Spleen (tissue), 11 donors: ENCODE measurements around the gene CDK14. TPM values are rescaled to one million over a fixed set of nuclear protein-coding genes. Genes with fewer than 3 reads are reported as not detected.

ENCODE experiments used
- DNase-seq: peaks from one replicate; pipeline ENCODE4 v3.0.0-alpha.2; 2020
- H3K27ac ChIP-seq, 8 donors: fragments of 200-600 bp; sonication (generic) in 7 of 8; 1 replicate in 4 of 8; 2 replicates in 4 of 8; pipeline versions ENCODE4 v1.5.0 to v1.8.0; 2016 to 2021; ENCODE audit warnings: inconsistent platforms in 4 of 8, mild to moderate bottlenecking in 4 of 8, moderate library complexity in 1 of 8
- H3K27me3 ChIP-seq, 7 donors: fragments of 200-600 bp; sonication (generic) in 6 of 7; replicated peaks in 1 of 7; 1 replicate in 4 of 7; 2 replicates in 3 of 7; pipeline versions ENCODE4 v1.5.0 to v1.8.0; 2016 to 2021; ENCODE audit warnings: inconsistent platforms in 3 of 7, mild to moderate bottlenecking in 1 of 7
- H3K36me3 ChIP-seq, 6 donors: fragments of 200-600 bp; sonication (generic) in 5 of 6; 1 replicate in 4 of 6; 2 replicates in 2 of 6; pipeline versions ENCODE4 v1.5.0 to v1.8.0; 2016 to 2021; ENCODE audit warnings: inconsistent platforms in 2 of 6
- H3K4me1 ChIP-seq, 6 donors: fragments of 200-600 bp; sonication (generic) in 5 of 6; 1 replicate in 3 of 6; 2 replicates in 3 of 6; pipeline versions ENCODE4 v1.5.0 to v1.8.0; 2016 to 2021; ENCODE audit warnings: inconsistent platforms in 3 of 6
- H3K4me3 ChIP-seq, 8 donors: fragments of 200-600 bp; sonication (generic) in 7 of 8; 1 replicate in 4 of 8; 2 replicates in 4 of 8; pipeline versions ENCODE4 v1.5.0 to v1.8.0; 2016 to 2021; ENCODE audit warnings: inconsistent platforms in 4 of 8, mild to moderate bottlenecking in 4 of 8, moderate library complexity in 2 of 8
- H3K9me3 ChIP-seq, 8 donors: fragments of 200-600 bp; sonication (generic) in 7 of 8; 1 replicate in 4 of 8; 2 replicates in 4 of 8; pipeline versions ENCODE4 v1.5.0 to v1.8.0; 2016 to 2021; ENCODE audit warnings: inconsistent platforms in 4 of 8
- CTCF ChIP-seq, 11 experiments: fragments of 200-600 bp in 7 of 11; fragments of 450-650 bp in 4 of 11; sonication (generic) in 4 of 11; IDR thresholded peaks in 8 of 11; conservative IDR thresholded peaks in 3 of 11; 1 replicate in 7 of 11; 2 replicates in 4 of 11; pipeline versions ENCODE4 v1.4.0 to v1.8.0; 2016 to 2021; ENCODE audit warnings: antibody characterized with exemption in 11 of 11, inconsistent platforms in 4 of 11, mild to moderate bottlenecking in 1 of 11
- POLR2A ChIP-seq, 3 donors: fragments of 450-650 bp; IDR thresholded peaks; one replicate each; pipeline ENCODE4 v1.5.1; 2017; ENCODE audit warnings: antibody characterized with exemption in 3 of 3, mild to moderate bottlenecking in 1 of 3
- POLR2AphosphoS5 ChIP-seq, 3 donors: sonication (generic); formaldehyde crosslinking; IDR thresholded peaks; one replicate each; pipeline ENCODE4 v1.5.1; 2017; ENCODE audit warnings: antibody characterized with exemption in 3 of 3
- WGBS, 5 donors: extraction: QIAGEN DNeasy Blood & Tissue Kit in 3 of 5; methylation state at CpG; one replicate each; pipeline versions ENCODE4 v1.1.5 to v1.1.7; 2013 to 2018; 5-methylcytosine and 5-hydroxymethylcytosine counted together
- intact Hi-C: fragments of 100-400 bp; cut with DNase I; formaldehyde crosslinking; loops from one replicate; pipeline ENCODE4 v1.15.0; 2023; ENCODE audit warnings: low total_unique reads
- polyA plus RNA-seq, 3 donors: library from polyadenylated mRNA; stranded (reverse); fragments of 200-250 nt; gene quantifications; one replicate each; pipeline ENCODE4 v1.2.1, GENCODE V29; 2013
- total RNA-seq, 7 donors: library from RNA; depleted of rRNA in 3 of 7; stranded (reverse); fragments of >200 nt in 3 of 7; fragmentation: NEBNext Ultra II Directional in 4 of 7; extraction: Animal tissue kit (Norgen Biotek cat#: 25700) in 4 of 7; gene quantifications; one replicate each; pipeline versions ENCODE4 v1.1.0 to v1.2.1, GENCODE V29; 2016 to 2021
- donor health status: healthy with polysubstance abuse.
- donor health status: DM: no; HTN: no; CAD: no; lungs with moderate emphysema.
- donor health status: DM: no; HTN: no; CAD: no.
- donor health status: Bipolar disorder and iron deficiency.
- donor health status: healthy.
- donor health status: DM: no; HTN: no; CAD: no.
- donor health status: DM: yes; HTN: yes; CAD: no.

CDK14 gene
- total and polyA plus RNA-seq, 10 donors: 6.6 to 109 (median 51.2) TPM

- Histone ChIP-seq H3K9me3 (no peaks in the 10 kb centered on the region), H3K36me3 (no peaks in the 10 kb centered on the region), H3K4me3 (no peak overlapping the region), H3K4me1 (no peaks in the 10 kb centered on the region), H3K27me3 (no peaks in the 10 kb centered on the region), H3K27ac (no peak overlapping the region)
- TF ChIP-seq POLR2AphosphoS5 (IDR thresholded peaks at IDR 0.05) (no peak), CTCF (IDR thresholded peaks at IDR 0.05 in 8 of 11, conservative IDR thresholded peaks at IDR 0.05 in 3 of 11) (no peak), POLR2A (IDR thresholded peaks at IDR 0.05) (no peak)
- no peak for DNase-seq
- intact Hi-C loops: no loop called here
- WGBS, 5 donors: 94 to 98% (median 96%) methylated on average over 2 of the region's 2 CpGs
Observed at GRCh38 chr7:91228327-91228726, 632.2 kb downstream of the CDK14 start.

- Histone ChIP-seq H3K36me3 (no peaks in the 10 kb centered on the region), H3K4me1 (no peaks in the 10 kb centered on the region), H3K27ac (no peak overlapping the region), H3K27me3 (no peaks in the 10 kb centered on the region), H3K9me3 (no peaks in the 10 kb centered on the region), H3K4me3 (no peak overlapping the region)
- 79 to 97% (median 88%) methylated on average over 2 of the region's 2 CpGs for WGBS, 5 donors
- no peak for TF ChIP-seq POLR2AphosphoS5 (IDR thresholded peaks at IDR 0.05)
- no peak for TF ChIP-seq CTCF (IDR thresholded peaks at IDR 0.05 in 8 of 11, conservative IDR thresholded peaks at IDR 0.05 in 3 of 11)
- TF ChIP-seq POLR2A (IDR thresholded peaks at IDR 0.05): no peak
- DNase-seq: no peak
- intact Hi-C loops: no loop called here
Observed at GRCh38 chr7:91228927-91229558, 632.9 kb downstream of the CDK14 start.

DNA sequence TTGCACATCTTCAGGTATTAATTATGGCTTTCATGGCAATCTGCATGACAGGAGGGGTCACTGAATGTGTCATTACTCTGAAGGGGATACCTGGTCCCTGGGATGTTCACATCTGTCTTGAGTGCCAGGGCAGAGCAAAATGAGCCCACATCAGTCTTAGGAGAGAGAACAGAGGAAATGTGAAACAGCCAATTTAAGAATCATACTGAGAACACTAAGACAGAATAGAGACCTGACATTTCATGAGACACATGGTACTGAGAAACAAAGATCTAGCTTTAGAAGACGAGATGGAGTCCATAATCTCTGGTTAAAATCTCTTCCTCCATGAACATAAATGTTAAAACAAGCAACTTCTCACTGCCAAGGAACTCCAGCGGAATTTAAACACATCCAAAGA is 634.0 kb downstream of the CDK14 start:
- H3K4me1 ChIP-seq: no peaks in the 10 kb centered on the region
- H3K27ac ChIP-seq: no peak overlapping the region
- no peaks in the 10 kb centered on the region for H3K36me3 ChIP-seq
- TF ChIP-seq POLR2A (IDR thresholded peaks at IDR 0.05): no peak
- no peak for TF ChIP-seq POLR2AphosphoS5 (IDR thresholded peaks at IDR 0.05)
- TF ChIP-seq CTCF (IDR thresholded peaks at IDR 0.05 in 8 of 11, conservative IDR thresholded peaks at IDR 0.05 in 3 of 11): no peak
- WGBS, 5 donors: 77 to 86% (median 79%) methylated on average over 2 of the region's 2 CpGs
- no peak overlapping the region for H3K4me3 ChIP-seq
- no peaks in the 10 kb centered on the region for H3K27me3 ChIP-seq
- intact Hi-C loops: no loop called here
- no peaks in the 10 kb centered on the region for H3K9me3 ChIP-seq
- DNase-seq: no peak

DNA sequence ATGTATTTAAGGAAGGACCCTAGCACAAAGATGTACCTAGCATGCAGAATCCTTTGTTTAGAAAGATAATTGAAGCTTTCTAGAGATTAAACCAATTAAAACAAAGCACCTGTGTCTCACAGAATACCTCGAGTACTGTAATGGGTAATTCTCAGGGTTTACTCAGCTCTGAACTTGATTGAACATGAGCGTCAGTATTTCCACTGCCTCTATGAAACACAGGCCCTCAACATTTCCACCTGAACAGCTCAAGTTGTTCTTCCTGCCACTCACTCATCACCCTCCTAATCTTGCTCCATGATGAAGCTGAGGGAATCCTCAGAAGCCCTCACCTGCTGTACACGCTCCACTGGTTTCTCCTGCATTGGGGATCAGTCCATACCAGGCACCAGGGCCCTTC is 634.4 kb downstream of the CDK14 start:
- no peak for DNase-seq
- TF ChIP-seq POLR2A (IDR thresholded peaks at IDR 0.05) (no peak), POLR2AphosphoS5 (IDR thresholded peaks at IDR 0.05) (no peak), CTCF (IDR thresholded peaks at IDR 0.05 in 8 of 11, conservative IDR thresholded peaks at IDR 0.05 in 3 of 11) (no peak)
- Histone ChIP-seq H3K4me1 (no peaks in the 10 kb centered on the region), H3K9me3 (no peaks in the 10 kb centered on the region), H3K4me3 (no peak overlapping the region), H3K36me3 (no peaks in the 10 kb centered on the region), H3K27ac (no peak overlapping the region), H3K27me3 (no peaks in the 10 kb centered on the region)
- intact Hi-C loops: no loop called here
- 69 to 94% (median 86%) methylated on average over 3 of the region's 3 CpGs for WGBS, 5 donors
